GM21619 (cell line): ENCODE measurements around the gene DNAAF8.

Source experiments
- ATAC-seq: cut with Tn5 transposase; IDR thresholded peaks from one replicate; pipeline ENCODE4 v1.9.1; 2021; ENCODE audit not compliant: unreplicated experiment

The DNAAF8 gene

DNA sequence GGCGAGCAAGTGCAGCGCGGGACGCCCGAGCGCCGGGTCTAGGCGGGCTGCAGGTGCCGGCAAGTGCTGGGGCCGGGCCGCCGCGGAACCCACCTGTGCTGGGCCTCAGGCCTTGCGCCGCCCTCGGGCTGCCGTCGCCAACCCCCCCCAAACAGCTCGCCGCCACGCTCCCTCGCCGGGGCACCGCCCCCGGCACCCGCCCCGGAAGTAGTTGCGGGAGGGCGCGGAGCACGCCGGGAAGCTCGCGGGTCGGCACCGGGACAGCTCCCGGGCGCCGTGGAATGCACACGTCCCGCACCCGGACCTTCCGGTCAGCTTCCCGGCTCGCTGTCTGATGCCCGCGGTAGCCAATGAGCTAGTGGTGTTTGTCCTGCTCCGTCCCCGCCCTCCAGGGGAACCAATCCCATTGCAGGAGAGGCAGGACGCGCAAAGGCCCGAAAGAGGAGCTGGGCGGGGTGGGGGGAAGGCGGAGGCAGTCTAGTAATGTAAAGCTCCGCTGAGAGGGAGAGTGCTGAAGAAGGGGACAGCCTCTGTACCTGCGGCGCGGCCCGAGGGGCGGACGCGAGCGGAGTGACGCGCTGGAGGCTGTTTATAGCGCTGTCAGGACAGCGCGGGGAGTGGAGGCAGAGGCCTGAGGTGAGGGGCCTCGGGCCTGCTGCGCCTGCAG, at the start of gene DNAAF8, which contains the start of gene ANKS3:
Gene DNAAF8, plus strand, starts transcription at position 475 of the 667 bp plus-strand sequence. CDS start 1,978 bp downstream, outside the sequence.
Gene ANKS3, minus strand, starts transcription at position 209 of the 667 bp plus-strand sequence. CDS start 4,122 bp downstream, outside the sequence.
- ATAC-seq = peak; percentile 72

DNA sequence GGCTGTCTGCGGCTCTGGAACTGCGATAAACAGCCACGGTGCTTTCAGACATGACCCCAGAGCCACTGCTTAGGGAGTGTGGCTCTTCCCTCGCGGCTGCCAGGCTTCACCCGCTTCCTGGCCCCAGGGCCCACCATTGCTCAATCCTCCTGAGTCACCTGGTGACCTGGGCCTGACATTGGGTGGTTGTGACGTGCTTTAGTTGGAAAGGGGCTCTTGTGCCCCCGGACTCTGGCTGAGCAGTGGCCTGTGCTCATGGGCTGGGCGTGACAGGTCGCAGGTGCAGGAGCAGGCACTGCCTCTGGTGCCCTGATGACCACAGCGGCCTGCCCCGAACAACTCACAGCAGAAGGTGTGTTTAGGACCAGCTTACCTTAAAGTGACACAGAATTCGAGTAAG, 49.6 kb upstream of the DNAAF8 start:
- no peak for ATAC-seq

DNA sequence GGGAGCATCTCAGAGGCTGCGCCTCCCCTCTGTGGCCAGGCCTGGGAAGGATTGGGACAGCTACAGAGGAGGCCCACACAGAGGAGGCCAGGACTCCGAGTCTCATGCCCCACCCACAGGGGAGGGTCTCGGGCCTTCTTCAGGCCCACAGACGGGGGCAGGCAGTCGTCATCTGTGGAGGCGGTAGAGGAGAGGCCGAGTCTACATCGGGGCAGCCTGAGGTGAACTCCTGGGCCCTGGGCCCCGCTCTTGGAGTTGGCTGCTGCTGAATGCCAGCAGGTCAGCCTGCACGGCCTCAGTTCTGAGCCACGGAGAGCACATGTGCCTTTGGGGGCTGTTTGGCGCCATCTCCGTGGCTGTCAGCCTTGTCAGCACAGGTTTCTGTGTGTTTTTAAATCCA, 49.0 kb upstream of the DNAAF8 start:
- no peak for ATAC-seq

DNA sequence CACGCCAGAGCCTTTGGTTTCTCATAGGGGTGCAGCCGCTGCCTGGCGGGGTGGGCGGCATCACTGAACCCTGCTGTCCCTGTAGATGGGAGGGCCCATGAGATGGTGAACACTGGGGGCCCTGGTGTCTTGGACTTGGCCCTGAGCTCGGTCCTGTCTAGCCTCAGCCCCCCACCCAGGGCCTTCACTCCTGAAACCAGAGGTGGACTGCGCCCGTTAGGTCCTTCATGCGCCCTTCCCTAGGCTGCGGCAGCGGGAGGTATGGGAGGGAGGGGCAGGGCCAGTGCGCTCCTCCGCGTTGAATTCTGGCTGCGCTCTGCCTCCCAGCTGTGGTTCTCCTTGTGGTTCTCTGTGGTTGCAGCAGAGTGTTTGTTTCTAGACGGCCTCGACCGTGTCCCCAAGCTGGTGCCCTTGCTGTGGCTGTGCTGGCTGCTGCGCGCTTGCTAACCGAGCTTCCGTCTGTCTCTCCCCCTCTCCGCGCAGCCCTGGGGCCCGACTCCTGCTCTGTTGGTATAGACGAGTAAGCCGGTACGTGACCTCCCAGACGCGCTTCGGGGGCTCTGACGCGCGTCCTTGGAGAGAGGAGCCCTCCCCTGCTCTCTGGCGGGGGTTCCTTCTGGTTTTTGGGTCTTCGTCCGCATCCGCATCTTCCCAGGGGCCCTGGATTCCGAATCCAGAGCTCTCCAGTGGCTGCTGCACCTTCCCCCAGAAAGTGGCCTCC, 48.4 kb upstream of the DNAAF8 start:
- no peak for ATAC-seq

DNA sequence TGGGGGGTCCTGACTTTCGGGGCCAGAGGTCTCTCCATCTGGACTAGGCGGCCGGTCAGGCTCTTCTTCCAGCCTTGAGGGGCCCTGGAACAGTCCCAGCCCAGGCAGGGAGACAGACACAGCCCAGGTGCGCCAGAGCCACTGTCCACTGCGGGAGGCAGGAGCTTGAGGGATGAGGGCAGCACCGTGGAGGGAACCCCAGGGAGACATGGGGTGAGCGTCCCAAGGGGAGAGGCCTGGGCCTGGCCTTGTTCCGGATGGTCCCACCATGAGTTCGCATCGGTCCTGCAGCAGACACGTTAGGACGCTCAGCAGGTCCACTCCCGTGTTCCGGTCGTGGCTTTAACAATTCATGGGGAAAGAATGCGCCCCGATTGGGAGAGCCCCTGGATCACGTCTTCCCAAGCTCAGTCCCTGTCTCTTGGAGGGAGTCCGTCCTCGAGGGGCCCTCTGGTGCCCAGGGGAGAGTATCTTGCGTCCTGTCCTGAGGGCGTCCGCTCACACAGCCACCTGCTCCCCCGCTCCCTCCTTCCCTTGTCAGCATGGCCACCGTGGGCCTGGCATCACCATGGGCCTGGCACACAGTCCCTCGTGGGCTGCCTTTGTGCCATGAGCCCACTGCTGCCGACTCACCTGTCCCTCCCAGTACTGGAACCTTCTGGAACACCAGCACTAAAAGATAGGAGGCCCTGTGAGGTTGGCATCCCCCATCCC, 47.7 kb upstream of the DNAAF8 start:
- no peak for ATAC-seq

DNA sequence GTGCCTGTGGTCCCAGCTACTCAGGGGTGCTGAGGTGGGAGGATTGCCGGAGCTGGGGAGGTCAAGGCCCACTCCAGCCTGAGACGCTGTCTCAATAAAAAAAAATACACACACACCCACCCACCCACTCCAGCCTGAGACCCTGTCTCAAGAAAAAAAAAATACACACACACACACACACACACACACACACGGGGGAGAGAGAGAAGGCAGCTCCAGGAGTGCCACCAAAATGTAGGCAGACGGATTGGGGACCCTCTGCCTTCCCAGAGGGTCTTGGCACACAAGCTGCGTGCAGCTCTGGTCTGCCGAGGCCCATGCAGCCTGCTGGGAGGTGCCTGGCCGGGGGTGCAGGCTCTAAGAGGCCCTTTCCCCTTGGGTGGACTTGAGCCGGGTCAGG, 46.9 kb upstream of the DNAAF8 start:
- ATAC-seq = no peak

DNA sequence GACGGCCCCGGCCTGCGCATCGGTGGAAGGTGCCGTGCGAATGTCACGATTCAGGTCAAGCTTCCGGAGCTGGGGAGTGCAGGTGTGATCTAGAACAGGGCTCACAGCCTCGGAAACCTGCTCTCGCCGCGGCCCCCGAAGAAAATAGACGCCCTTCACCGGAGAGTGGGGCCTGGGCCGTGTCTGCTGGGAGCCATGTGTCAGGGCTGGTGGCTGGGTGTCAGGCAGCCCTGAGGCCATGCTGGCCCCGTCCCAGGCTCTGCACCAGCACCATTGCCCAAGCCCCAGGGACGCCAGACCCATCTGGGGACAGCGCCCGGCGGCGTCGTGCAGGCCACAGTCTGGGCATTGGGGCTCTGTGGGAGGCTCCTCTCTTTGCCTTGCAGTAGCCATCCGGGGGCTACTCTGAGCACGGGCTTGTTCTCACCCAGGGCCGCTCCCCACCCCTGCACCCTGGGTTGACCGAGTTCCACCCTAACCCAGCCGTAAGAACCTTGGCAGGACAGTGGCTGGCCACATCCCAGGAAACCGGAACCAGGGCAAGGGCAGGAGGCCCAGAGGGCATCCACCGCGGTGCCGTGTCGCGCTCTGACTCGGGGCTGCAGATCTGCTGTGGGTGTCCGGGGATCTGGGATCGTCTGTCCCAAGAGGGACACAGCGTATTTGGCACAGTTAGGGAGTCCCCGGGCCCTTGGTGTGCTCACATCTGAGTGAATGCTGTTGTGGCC, 46.2 kb upstream of the DNAAF8 start:
- ATAC-seq = no peak

DNA sequence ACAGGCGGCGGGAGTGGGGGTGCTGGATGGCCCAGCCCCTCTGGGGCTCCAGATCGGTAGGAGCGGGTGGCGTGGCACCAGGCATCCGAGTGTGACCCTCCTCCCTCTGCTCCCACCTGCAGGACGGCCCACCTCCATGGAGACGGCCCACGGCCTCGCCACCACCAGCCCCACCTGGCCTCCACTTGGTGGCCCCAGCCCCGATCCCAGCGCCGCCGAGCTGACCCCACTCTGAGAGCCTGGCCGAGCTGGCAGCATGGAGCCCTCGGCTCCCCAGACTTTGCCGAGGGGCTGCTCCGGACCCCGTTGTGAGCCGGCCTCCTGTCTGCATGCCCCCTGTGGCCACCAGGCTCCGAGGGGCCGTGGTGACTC, 45.7 kb upstream of the DNAAF8 start:
- ATAC-seq = no peak

DNA sequence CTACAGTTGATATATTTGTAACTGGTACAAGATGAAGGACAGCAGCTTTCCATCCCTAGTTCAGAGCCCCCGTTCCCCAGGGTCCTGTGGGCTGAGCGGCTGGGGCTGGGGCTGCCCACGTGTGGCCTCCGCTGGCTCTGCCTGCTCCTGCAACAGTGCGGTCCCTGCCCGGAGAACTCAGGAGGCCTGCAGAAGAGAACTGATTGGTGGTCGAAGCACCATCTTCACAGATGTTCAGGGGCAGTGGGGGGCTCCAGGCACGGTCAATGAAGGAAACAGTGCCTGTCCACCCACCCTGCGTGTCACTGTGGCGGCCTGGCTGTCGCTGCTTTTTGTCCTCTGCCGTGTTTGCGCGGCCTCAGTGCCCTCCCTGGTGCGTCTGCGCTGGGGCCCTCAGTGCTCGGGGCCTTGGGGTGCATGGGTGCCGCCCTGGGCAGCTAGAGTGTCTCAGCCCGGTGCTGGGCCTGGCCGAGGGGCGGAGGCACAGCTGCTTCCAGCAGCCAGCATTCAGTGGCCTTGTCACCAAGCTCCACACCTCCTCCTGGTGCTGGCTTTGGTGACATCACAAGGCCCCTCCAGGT, 45.2 kb upstream of the DNAAF8 start:
- no peak for ATAC-seq

DNA sequence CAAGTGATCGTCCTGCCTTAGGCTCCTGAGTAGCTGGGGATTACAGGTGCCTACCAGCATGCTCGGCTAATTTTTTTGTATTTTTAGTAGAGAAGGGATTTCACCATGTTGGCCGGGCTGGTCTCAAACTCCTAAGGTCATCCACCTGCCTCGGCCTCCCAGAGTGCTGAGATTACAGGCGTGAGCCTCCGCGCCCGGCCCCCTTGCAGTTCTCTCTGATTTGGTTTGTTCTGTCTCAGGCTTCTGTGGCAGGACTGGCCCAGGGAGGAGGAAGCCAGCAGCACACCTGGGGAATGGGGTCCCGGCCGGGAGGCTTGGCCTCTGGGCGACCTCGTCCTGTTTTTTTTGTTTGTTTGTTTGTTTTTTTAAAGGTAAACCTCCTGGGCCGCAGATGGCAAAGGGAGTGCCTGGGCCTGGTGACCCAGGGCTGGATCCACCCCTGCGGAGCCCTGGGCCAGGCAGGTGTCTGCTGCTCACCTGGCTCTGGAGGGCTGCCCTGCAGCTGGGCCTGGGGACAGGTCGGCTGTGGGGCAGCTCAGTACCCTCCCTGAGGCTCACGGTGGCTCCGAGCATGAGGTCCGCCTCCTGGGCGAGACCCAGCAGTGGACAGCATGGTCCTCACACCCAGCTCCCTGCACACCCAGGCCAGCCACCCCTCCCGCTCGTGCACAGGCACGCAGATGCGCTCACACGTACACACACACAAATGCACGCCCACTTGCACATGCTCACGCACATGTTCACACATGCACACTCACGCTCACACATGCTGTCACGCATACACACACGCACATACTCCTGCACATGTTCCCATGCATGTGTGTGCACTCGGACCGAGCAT, 44.3 kb upstream of the DNAAF8 start:
- ATAC-seq = no peak

DNA sequence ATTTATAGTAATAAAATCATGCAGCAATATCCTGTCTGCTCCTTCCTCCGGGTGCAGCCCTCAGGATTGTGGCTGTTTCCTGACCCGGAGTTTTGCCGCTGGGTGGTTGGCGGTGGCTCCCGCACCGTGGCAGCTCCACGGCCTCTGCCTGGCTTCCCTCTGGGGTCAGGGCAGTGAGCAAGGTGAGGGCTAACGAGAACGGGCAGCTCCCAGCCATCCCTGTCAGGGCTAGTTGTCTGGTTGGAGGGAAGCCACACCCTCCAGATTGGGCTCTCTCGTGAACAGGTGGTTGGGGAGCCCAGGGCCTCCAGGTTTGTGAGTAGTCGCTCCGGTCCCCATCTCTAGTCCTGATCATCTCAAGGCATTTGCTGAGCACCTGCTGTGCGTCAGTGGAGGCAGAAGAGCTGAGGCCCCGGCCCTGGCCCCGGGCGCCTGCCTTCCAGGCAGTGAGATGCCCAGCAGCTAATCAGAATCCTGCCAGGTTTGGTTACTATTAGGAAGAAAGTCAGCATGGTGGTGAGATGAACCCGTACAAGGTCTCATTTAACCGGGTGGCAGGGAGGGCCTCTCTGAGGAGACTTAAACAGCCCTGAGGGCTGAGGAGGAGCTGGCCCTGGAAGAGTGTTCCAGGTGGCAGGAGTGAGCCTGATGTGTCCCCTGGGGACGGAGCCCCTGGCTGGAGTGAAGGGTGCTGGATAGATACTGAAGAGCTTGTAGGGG, 43.2 kb upstream of the DNAAF8 start:
- no peak for ATAC-seq

DNA sequence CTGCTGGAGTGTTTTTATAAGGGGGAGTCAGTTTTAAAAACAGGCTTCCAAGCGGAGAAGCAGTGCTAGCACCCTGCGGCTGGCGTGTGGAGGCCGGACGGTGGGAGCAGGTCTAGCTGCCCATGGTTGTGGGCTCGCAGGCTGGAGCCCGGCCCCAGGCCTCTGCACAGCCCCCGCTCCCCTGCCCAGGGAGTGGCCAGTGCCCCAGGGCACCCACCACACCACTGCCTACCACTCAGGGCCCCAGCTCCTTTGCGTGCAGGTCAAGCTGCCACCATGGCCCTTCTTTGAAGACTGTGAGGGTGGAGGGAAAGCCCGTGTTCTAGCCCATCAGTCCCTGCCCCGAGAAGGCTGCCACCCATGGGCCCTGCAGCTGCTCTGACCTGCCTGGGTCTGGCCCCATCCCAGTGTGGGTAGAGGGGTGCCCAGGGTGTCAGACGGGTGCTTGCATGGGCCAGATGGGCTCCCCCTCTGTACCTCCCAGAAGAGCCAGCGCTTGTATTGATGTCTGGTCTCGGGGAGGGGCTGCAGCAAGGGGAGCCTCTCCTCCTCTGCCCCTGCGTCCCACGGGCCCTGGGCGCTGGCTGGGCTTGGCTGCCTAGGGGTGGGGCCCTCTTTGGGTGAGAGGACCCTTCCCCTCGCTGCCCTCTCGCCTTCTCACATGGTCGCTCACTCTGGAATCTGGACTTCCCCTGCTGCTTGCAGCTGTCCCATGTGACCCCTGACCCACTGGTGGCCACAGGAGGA, 42.5 kb upstream of the DNAAF8 start:
- ATAC-seq = no peak

DNA sequence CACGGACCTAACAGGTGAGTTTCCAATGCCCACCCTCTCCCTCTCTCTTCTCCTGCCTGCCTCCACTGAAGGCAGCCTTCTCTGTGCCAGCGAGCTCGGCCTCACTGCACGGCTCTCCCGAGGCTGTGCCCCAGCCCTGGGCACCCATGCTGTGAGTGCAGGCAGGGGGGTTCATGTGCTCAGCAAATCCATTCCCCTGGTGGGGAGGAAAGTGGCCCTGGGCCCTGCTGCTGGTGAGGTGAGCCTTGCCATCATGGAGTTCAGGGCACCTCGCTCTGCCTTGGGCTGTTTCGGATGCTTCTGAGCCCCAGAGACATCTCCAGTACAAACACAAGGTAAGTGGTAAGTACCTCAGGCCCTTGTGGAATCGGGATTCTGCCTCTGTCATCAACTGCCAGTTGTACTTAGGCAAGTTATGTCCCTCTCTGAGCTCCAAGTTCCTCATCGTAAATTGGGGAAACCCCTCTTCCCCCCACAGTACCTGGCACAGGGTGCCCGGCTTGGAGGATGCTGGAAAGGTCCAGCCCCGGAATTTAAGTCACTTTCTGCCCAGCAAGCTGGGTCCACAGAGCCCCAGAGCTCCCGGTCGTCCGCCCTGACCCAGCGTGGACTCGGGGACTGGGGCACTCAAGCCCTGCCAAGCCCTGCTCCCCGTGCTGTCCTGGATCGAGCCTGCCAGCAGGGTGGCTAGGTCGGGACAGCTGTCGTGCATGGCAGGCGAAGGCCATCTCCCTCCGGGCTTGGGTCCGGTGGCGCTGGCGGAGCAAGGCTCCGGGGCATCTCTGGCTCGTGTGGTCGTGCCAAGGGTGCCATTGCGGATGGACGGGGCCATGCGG, 41.7 kb upstream of the DNAAF8 start:
- peak; percentile 9 for ATAC-seq

DNA sequence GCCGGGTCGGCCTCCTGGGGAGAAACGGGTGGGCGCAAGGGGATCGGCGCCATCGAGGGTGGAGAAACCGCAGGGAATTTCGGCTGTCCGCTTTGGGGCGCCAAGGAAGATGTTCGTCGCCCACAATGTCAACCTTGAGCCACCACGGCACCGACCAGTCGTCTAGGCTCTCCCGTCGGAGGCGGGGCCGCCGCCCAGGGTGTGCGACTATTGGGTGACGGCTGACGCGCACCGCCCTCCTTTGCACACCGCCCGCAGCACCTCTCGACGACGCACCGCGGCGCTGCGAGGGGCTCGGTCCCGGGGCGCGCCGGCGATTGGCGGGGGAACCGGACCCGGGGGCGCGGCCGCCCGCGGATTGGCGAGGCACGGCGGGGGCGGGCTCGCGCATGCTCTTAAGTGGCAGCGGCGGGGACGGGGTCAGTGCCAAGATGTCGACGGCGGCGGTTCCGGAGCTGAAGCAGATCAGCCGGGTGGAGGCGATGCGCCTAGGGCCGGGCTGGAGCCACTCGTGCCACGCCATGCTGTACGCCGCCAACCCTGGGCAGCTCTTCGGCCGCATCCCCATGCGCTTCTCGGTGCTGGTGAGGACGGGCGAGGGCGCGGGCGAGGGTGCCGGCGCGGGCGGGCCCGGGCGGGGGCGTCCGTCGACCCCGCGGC, 40.9 kb upstream of the DNAAF8 start, which contains the start of gene NUDT16L1:
Gene NUDT16L1, plus strand, starts transcription at position 267 of the 660 bp plus-strand sequence. Its CDS starts 165 bp downstream, at position 432.
- ATAC-seq = peak; percentile 90

DNA sequence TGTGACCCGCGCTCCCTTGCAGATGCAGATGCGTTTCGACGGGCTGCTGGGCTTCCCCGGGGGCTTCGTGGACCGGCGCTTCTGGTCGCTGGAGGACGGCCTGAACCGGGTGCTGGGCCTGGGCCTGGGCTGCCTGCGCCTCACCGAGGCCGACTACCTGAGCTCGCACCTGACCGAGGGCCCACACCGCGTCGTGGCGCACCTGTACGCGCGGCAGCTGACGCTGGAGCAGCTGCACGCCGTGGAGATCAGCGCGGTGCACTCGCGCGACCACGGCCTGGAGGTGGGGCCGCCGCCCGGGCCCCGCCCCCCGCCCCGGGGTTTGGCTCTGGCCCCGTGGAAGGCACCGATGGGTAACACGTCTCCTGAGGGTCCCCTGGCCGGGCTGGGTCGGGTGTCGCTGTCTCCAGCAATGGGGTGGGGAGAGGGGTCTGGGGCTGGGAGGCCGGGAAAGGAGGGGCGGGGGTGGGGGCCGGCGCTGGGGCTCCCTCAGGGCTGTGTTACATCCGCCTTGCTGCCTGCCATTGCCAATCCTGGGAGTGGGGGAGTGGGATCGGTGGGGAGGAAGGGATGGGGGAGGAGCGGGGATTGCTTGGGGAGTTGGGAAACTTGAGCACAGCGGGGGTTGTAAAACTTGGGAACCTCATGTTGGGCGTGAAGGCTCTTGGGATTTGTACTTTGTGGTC, 40.2 kb upstream of the DNAAF8 start:
- peak; percentile 4 for ATAC-seq

DNA sequence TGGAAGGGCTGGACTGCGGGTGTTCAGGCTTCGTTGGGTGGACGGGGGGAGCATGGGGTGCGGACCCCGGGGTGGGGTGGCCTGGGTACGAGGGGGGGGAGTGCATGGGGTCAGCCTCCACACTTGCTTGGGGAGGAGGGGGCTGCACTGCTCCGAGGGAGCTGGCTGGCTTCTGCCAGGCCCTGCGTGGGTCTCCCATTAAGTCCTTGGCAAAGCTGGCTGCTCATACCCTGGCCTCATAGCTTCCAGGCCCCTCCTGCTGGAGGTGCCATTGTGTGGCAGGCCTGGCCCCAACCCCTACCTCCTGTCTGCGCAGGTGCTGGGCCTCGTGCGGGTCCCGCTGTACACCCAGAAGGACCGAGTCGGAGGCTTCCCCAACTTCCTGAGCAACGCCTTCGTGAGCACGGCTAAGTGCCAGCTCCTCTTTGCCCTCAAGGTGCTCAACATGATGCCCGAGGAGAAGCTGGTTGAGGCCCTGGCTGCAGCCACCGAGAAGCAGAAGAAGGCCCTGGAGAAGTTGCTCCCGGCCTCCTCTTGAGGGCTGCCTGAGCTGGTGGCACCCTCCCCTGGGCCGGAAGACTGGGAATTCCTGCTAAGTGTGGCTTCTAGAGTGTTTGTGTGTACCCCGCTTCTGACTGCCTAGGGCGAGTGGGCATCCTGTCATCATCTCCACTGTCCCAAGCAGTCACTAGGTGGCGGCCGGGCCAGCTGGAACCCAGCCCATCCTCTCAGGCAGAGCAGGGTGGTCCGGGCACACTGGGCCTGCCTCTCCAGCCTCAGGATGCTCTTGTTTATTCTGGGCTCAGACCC, 39.5 kb upstream of the DNAAF8 start:
- no peak for ATAC-seq
